GM06990 (cell line): Measurements from ENCODE around the gene N4BP2L2.
"Not testable (repeated sequence)": the region's sequence is repeated elsewhere in the genome, so short reads cannot be mapped to it uniquely, and the experiment has no call there.

ENCODE experiments used
- DNase-seq: peaks from one replicate; pipeline ENCODE4 v3.0.0-alpha.2; 2011; ENCODE audit not compliant: insufficient read length; ENCODE audit errors: extremely low read depth
- H3K27me3 ChIP-seq: replicated peaks from 2 replicates; pipeline ENCODE4 v1.6.0; 2011; ENCODE audit warnings: low read length; ENCODE audit not compliant: control insufficient read depth, insufficient read depth
- H3K36me3 ChIP-seq: 2 replicates; pipeline ENCODE4 v1.5.1; 2011; ENCODE audit warnings: low read length; ENCODE audit not compliant: control insufficient read depth, insufficient read depth
- H3K4me3 ChIP-seq: replicated peaks from 2 replicates; pipeline ENCODE4 v1.5.1; 2011; ENCODE audit warnings: low read depth, mild to moderate bottlenecking, control low read depth, low read length
- TF ChIP-seq, protein P1 (sequence below): IDR thresholded peaks from 2 replicates; pipeline ENCODE4 v1.5.1; 2011; ENCODE audit warnings: low read length, control low read depth, mild to moderate bottlenecking, inconsistent platforms; ENCODE audit not compliant: insufficient read depth, poor library complexity, severe bottlenecking

The N4BP2L2 gene

DNA sequence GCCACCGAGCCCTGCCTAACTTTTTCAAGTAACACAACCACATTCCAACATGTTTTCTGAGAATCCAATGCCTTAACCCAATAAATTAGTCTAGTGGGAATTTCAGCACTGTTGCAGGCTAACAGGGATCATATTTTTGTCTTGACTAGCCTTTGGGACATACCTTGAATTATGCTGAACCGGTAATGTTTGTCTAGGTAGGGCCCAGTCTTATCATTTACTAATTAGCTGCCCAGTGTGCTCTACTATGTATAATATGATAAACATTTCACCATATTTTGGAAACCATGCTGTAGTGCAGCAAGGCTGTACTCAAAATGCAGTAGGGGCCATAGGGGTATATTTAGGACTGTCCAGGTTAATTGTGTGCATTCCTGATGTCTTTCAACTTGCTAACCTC lies 44.4 kb upstream of the N4BP2L2 start:
- no peaks in the 10 kb centered on the region for H3K27me3 ChIP-seq
- H3K36me3 ChIP-seq, result no peaks in the 10 kb centered on the region
- no peak overlapping the region for H3K4me3 ChIP-seq
- no peak for DNase-seq
- TF ChIP-seq, protein P1, sequence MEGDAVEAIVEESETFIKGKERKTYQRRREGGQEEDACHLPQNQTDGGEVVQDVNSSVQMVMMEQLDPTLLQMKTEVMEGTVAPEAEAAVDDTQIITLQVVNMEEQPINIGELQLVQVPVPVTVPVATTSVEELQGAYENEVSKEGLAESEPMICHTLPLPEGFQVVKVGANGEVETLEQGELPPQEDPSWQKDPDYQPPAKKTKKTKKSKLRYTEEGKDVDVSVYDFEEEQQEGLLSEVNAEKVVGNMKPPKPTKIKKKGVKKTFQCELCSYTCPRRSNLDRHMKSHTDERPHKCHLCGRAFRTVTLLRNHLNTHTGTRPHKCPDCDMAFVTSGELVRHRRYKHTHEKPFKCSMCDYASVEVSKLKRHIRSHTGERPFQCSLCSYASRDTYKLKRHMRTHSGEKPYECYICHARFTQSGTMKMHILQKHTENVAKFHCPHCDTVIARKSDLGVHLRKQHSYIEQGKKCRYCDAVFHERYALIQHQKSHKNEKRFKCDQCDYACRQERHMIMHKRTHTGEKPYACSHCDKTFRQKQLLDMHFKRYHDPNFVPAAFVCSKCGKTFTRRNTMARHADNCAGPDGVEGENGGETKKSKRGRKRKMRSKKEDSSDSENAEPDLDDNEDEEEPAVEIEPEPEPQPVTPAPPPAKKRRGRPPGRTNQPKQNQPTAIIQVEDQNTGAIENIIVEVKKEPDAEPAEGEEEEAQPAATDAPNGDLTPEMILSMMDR, result no peak

DNA sequence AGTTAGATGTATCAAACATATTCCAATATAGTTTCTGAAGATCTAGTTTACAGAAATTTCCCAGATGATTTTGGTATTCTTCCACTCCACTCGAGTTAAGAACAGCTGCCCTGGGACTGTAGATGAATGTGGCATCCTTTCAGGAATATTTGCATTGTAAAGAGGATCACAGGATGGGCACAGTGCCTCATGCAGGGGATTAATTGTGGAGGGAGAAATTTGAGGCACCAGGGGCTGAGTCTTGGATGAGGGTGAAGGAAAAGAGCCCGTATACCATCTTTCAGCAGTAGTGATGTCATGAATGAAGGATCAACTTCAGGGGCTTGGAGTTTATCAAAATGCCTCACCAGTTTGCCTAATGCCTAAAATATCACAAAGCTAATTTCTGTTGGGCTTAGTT lies 43.7 kb upstream of the N4BP2L2 start:
- TF ChIP-seq, protein P1, result no peak
- Histone ChIP-seq H3K36me3 (no peaks in the 10 kb centered on the region), H3K4me3 (no peak overlapping the region), H3K27me3 (no peaks in the 10 kb centered on the region)
- DNase-seq, result no peak

DNA sequence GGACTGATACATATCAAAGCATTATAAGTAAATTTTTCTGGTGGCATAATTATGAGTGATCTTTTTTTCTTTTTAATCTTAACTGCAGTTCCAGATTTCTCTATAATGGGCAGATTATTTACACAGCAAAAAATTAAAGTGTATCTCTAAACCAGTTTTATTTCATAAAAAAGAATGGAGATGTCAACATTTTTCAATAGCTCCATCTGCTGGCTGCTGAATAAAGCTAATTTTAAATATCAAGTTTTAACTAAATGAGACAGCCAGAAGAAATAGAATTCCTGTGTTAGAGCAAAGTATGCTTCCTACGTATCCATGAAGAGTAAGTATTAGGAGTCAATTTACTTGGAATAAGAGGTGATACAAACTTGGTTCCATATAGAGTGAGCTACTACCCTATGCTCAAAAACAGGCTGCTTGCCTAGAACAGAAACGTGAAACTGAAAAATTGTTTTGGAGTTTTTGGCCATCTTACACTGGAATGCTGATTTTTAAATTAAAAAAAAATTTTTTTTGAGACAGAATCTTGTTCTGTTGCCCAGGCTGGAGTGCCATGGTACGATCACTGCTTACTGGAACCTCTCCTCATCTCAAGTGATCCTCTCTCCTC lies 42.7 kb upstream of the N4BP2L2 start:
- TF ChIP-seq, protein P1, result peak; percentile 38
- Histone ChIP-seq H3K36me3 (no peaks in the 10 kb centered on the region), H3K4me3 (no peak overlapping the region), H3K27me3 (no peaks in the 10 kb centered on the region)
- no peak for DNase-seq

DNA sequence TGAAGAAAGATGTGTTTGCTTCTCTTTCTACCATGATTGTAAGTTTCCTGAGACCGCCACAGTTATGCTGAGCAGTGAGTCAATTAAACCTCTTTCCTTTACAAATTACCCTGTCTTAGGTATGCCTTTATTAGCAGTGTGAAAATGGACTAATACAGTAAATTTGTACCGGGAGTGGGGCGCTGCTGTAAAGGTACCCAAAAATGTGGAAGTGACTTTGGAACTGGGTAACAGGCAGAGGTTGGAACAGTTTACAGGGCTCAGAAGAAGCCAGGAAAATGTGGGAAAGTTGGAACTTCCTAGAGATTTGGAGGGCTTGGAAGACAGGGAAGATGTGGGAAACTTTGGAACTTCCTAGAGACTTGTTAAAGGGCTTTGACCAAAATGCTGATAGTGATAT lies 38.4 kb upstream of the N4BP2L2 start:
- no peak for DNase-seq

DNA sequence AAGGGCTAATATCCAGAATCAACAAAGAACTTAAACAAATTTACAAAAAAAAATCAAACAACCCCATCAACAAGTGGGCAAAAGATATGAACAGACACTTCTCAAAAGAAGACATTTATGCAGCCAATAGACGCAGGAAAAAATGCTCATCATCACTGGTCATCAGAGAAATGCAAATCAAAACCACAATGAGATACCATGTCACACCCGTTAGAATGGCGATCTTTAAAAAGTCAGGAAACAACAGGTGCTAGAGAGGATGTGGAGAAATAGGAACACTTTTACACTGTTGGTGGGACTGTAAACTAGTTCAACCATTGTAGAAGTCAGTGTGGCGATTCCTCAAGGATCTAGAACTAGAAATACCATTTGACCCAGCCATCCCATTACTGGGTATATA lies 37.1 kb upstream of the N4BP2L2 start:
- H3K4me3 ChIP-seq, H3K27me3 ChIP-seq, H3K36me3 ChIP-seq, DNase-seq: not testable (repeated sequence)

More for the DNA sequence above, 38.4 kb upstream of the N4BP2L2 start:
- no peaks in the 10 kb centered on the region for H3K27me3 ChIP-seq
- TF ChIP-seq, protein P1, result no peak
- no peak overlapping the region for H3K4me3 ChIP-seq
- no peaks in the 10 kb centered on the region for H3K36me3 ChIP-seq

DNA sequence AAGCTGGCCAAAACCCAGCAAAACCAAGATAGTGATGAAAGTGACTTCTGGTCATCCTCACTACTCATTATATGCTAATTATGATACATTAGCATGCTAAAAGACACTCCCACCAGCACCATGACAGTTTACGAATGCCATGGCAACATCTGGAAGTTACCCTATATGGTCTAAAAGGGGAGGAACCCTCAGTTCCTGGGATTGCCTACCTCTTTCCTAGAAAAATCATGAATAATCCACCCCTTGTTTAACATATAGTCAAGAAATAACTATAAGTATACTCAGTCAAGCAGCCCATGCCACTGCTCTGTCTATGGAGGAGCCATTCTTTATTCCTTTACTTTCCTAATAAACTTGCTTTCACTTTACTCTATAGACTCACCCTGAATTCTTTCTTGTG lies 22.2 kb upstream of the N4BP2L2 start:
- not testable (repeated sequence) for H3K27me3 ChIP-seq, DNase-seq, H3K4me3 ChIP-seq, H3K36me3 ChIP-seq

DNA sequence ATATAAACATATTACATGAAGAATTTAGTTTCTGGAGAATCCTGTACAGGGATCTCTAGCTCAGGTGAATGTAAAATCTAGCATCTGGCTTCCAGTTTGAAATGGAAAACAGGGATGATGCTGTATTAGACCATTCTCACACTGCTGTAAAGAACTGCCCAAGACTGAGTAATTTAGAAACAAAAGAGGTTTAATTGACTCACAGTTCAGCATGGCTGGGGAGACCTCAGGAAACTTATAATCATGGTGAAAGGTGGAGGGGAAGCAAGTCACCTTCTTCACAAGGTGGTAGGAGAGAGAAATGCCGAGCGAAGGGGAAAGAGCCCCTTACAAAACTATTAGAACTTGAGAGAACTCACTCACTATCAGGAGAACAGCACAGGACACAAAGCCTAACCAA lies 17.0 kb upstream of the N4BP2L2 start:
- Histone ChIP-seq H3K27me3 (no peaks in the 10 kb centered on the region), H3K36me3 (no peaks in the 10 kb centered on the region), H3K4me3 (no peak overlapping the region)
- TF ChIP-seq, protein P1, result no peak
- no peak for DNase-seq
